ENCODE results near the gene SORCS2.
"Not testable (repeated sequence)": the region's sequence is repeated elsewhere in the genome, so short reads cannot be mapped to it uniquely, and the experiment has no call there.

Gene SORCS2

GRCh38 chr4:7214359-7214758 is 22.0 kb downstream of the SORCS2 start:
- WGBS, result 76% methylated on average over 2 of the region's 2 CpGs
- Histone ChIP-seq H3K36me3 (ENCODE audit: insufficient read depth, low read length) (no peaks in the 10 kb centered on the region), H3K9me3 (ENCODE audit: insufficient read depth, low read depth, low read length) (0 out of 2 replicates have a peak, but pooled peaks cover 4% of the 10 kb centered on the region), H3K4me1 (ENCODE audit: insufficient read depth, low read length) (no peaks in the 10 kb centered on the region), H3K27ac (ENCODE audit: low read depth, low read length) (no peak overlapping the region), H3K4me3 (ENCODE audit: low read length) (no peak overlapping the region), H3K27me3 (ENCODE audit: insufficient read depth, low read length) (no peaks in the 10 kb centered on the region), H3K9ac (ENCODE audit: low read depth, low read length) (no peak overlapping the region)

GRCh38 chr4:7215187-7215586 is 22.8 kb downstream of the SORCS2 start:
- H3K36me3 ChIP-seq (ENCODE audit: insufficient read depth, low read length); H3K9ac ChIP-seq (ENCODE audit: low read depth, low read length); H3K27ac ChIP-seq (ENCODE audit: low read depth, low read length); H3K4me3 ChIP-seq (ENCODE audit: low read length); H3K9me3 ChIP-seq (ENCODE audit: insufficient read depth, low read depth, low read length); H3K4me1 ChIP-seq (ENCODE audit: insufficient read depth, low read length); H3K27me3 ChIP-seq (ENCODE audit: insufficient read depth, low read length): not testable (repeated sequence)
- WGBS, result 87% methylated on average over 24 of the region's 29 CpGs

- Histone ChIP-seq H3K36me3 (ENCODE audit: insufficient read depth, low read length) (no peaks in the 10 kb centered on the region), H3K4me3 (ENCODE audit: low read length) (no peak overlapping the region), H3K4me1 (ENCODE audit: insufficient read depth, low read length) (no peaks in the 10 kb centered on the region), H3K27ac (ENCODE audit: low read depth, low read length) (no peak overlapping the region), H3K9ac (ENCODE audit: low read depth, low read length) (no peak overlapping the region), H3K27me3 (ENCODE audit: insufficient read depth, low read length) (no peaks in the 10 kb centered on the region), H3K9me3 (ENCODE audit: insufficient read depth, low read depth, low read length) (0 out of 2 replicates have a peak, but pooled peaks cover 4% of the 10 kb centered on the region)
- 92% methylated on average over 9 of the region's 9 CpGs for WGBS
Measured at GRCh38 chr4:7217039-7217438, 24.7 kb downstream of the SORCS2 start.

- Histone ChIP-seq H3K27ac (ENCODE audit: low read depth, low read length) (no peak overlapping the region), H3K9ac (ENCODE audit: low read depth, low read length) (no peak overlapping the region), H3K27me3 (ENCODE audit: insufficient read depth, low read length) (no peaks in the 10 kb centered on the region), H3K4me1 (ENCODE audit: insufficient read depth, low read length) (no peaks in the 10 kb centered on the region), H3K36me3 (ENCODE audit: insufficient read depth, low read length) (no peaks in the 10 kb centered on the region), H3K4me3 (ENCODE audit: low read length) (no peak overlapping the region), H3K9me3 (ENCODE audit: insufficient read depth, low read depth, low read length) (0 out of 2 replicates have a peak, but pooled peaks cover 4% of the 10 kb centered on the region)
- WGBS, result 85% methylated on average over 25 of the region's 26 CpGs
Measured at GRCh38 chr4:7217474-7218321, 25.4 kb downstream of the SORCS2 start.

GRCh38 chr4:7218686-7219085 is 26.3 kb downstream of the SORCS2 start:
- Histone ChIP-seq H3K27me3 (ENCODE audit: insufficient read depth, low read length) (no peaks in the 10 kb centered on the region), H3K4me3 (ENCODE audit: low read length) (no peak overlapping the region), H3K4me1 (ENCODE audit: insufficient read depth, low read length) (no peaks in the 10 kb centered on the region), H3K27ac (ENCODE audit: low read depth, low read length) (no peak overlapping the region), H3K36me3 (ENCODE audit: insufficient read depth, low read length) (no peaks in the 10 kb centered on the region), H3K9me3 (ENCODE audit: insufficient read depth, low read depth, low read length) (0 out of 2 replicates have a peak, but pooled peaks cover 4% of the 10 kb centered on the region), H3K9ac (ENCODE audit: low read depth, low read length) (no peak overlapping the region)
- WGBS, result 97% methylated on average over 7 of the region's 7 CpGs

GRCh38 chr4:7222521-7222920 is 30.2 kb downstream of the SORCS2 start:
- WGBS, result 95% methylated on average over 8 of the region's 9 CpGs
- H3K27ac ChIP-seq (ENCODE audit: low read depth, low read length), result no peak overlapping the region
- no peaks in the 10 kb centered on the region for H3K27me3 ChIP-seq (ENCODE audit: insufficient read depth, low read length)
- H3K4me3 ChIP-seq (ENCODE audit: low read length), result no peak overlapping the region
- no peak overlapping the region for H3K9ac ChIP-seq (ENCODE audit: low read depth, low read length)
- H3K4me1 ChIP-seq (ENCODE audit: insufficient read depth, low read length), result no peaks in the 10 kb centered on the region
- H3K36me3 ChIP-seq (ENCODE audit: insufficient read depth, low read length), result no peaks in the 10 kb centered on the region
- no peaks in the 10 kb centered on the region for H3K9me3 ChIP-seq (ENCODE audit: insufficient read depth, low read depth, low read length)

- Histone ChIP-seq H3K9ac (ENCODE audit: low read depth, low read length) (no peak overlapping the region), H3K27me3 (ENCODE audit: insufficient read depth, low read length) (no peaks in the 10 kb centered on the region), H3K4me1 (ENCODE audit: insufficient read depth, low read length) (no peaks in the 10 kb centered on the region), H3K27ac (ENCODE audit: low read depth, low read length) (no peak overlapping the region), H3K9me3 (ENCODE audit: insufficient read depth, low read depth, low read length) (no peaks in the 10 kb centered on the region), H3K4me3 (ENCODE audit: low read length) (no peak overlapping the region), H3K36me3 (ENCODE audit: insufficient read depth, low read length) (no peaks in the 10 kb centered on the region)
- 89% methylated on average over 5 of the region's 5 CpGs for WGBS
Measured at GRCh38 chr4:7223541-7223940, 31.2 kb downstream of the SORCS2 start.

GRCh38 chr4:7224001-7224400 is 31.7 kb downstream of the SORCS2 start:
- Histone ChIP-seq H3K36me3 (ENCODE audit: insufficient read depth, low read length) (no peaks in the 10 kb centered on the region), H3K9ac (ENCODE audit: low read depth, low read length) (no peak overlapping the region), H3K4me1 (ENCODE audit: insufficient read depth, low read length) (no peaks in the 10 kb centered on the region), H3K27ac (ENCODE audit: low read depth, low read length) (no peak overlapping the region), H3K9me3 (ENCODE audit: insufficient read depth, low read depth, low read length) (no peaks in the 10 kb centered on the region), H3K4me3 (ENCODE audit: low read length) (no peak overlapping the region), H3K27me3 (ENCODE audit: insufficient read depth, low read length) (no peaks in the 10 kb centered on the region)
- WGBS, result 84% methylated on average over 4 of the region's 4 CpGs

GRCh38 chr4:7224878-7225533 is 32.7 kb downstream of the SORCS2 start:
- no peak overlapping the region for H3K9ac ChIP-seq (ENCODE audit: low read depth, low read length)
- H3K27me3 ChIP-seq (ENCODE audit: insufficient read depth, low read length), result no peaks in the 10 kb centered on the region
- H3K27ac ChIP-seq (ENCODE audit: low read depth, low read length), result no peak overlapping the region
- H3K9me3 ChIP-seq (ENCODE audit: insufficient read depth, low read depth, low read length), result no peaks in the 10 kb centered on the region
- no peaks in the 10 kb centered on the region for H3K36me3 ChIP-seq (ENCODE audit: insufficient read depth, low read length)
- no peaks in the 10 kb centered on the region for H3K4me1 ChIP-seq (ENCODE audit: insufficient read depth, low read length)
- no peak overlapping the region for H3K4me3 ChIP-seq (ENCODE audit: low read length)
- 93% methylated on average over 11 of the region's 11 CpGs for WGBS

GRCh38 chr4:7226439-7226838 is 34.1 kb downstream of the SORCS2 start:
- no peak overlapping the region for H3K4me3 ChIP-seq (ENCODE audit: low read length)
- no peak overlapping the region for H3K9ac ChIP-seq (ENCODE audit: low read depth, low read length)
- no peaks in the 10 kb centered on the region for H3K27me3 ChIP-seq (ENCODE audit: insufficient read depth, low read length)
- H3K9me3 ChIP-seq (ENCODE audit: insufficient read depth, low read depth, low read length), result no peaks in the 10 kb centered on the region
- WGBS, result 77% methylated on average over 22 of the region's 22 CpGs
- H3K4me1 ChIP-seq (ENCODE audit: insufficient read depth, low read length), result no peaks in the 10 kb centered on the region
- no peak overlapping the region for H3K27ac ChIP-seq (ENCODE audit: low read depth, low read length)
- H3K36me3 ChIP-seq (ENCODE audit: insufficient read depth, low read length), result no peaks in the 10 kb centered on the region

- Histone ChIP-seq H3K36me3 (ENCODE audit: insufficient read depth, low read length) (no peaks in the 10 kb centered on the region), H3K9ac (ENCODE audit: low read depth, low read length) (no peak overlapping the region), H3K27ac (ENCODE audit: low read depth, low read length) (no peak overlapping the region), H3K4me3 (ENCODE audit: low read length) (no peak overlapping the region), H3K27me3 (ENCODE audit: insufficient read depth, low read length) (no peaks in the 10 kb centered on the region), H3K9me3 (ENCODE audit: insufficient read depth, low read depth, low read length) (no peaks in the 10 kb centered on the region), H3K4me1 (ENCODE audit: insufficient read depth, low read length) (no peaks in the 10 kb centered on the region)
- 94% methylated on average over 10 of the region's 10 CpGs for WGBS
Measured at GRCh38 chr4:7227008-7227407, 34.7 kb downstream of the SORCS2 start.

All from HUES64 (cell line).